ENCODE measurements around the gene MAGEF1. TPM values are rescaled to one million over a fixed set of nuclear protein-coding genes. Genes with fewer than 3 reads are reported as not detected.

Gene MAGEF1
- total RNA-seq, 1 donor from 2014 or later = 26.2 TPM

DNA sequence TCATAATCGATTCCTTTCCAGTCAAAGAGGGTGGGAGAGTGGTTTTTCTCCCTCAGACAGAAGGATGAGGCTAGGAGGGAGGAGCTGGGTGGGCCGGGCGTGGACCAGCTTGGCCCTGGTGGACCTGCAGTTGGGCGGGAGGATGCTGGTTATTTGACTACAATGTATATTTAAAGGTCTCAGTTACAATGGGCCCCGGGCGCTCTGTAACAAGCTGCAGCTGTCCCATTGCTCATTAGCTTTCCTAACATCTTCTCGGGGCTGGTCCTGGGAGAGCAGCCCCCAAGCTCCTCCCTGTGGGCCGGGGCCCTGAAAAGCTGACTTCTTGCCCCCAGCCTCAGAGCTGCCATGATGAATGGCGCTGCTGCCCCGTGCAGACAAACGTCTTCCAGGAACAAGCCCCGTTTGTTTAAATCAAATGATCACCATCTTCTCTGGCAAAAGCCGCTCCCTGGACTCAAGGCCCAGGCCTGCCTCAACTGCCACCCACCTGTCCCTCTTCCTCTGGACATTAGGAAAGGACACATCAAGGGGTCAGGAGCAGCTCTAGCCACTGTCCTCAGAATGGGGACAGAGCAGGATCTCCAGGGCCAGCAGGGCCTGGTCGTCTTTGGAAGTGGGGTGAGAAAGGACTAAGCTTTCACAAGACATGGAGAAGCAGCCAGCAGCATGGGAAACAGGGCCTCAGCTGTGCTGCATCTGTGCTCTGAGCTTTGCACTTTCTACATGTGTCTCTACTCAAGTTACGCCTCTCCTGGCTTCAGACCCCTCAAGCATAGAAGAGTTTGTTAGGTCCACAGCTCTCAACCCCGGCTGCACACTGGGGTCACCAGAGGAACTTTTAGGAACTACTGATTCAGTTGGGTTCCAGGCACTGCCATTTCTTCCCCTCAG lies 38.6 kb downstream of the MAGEF1 start:
- no peak overlapping the region for H3K4me3 ChIP-seq (ENCODE audit: insufficient read depth, low read depth, low read length)
- no peak for FAIRE-seq

DNA sequence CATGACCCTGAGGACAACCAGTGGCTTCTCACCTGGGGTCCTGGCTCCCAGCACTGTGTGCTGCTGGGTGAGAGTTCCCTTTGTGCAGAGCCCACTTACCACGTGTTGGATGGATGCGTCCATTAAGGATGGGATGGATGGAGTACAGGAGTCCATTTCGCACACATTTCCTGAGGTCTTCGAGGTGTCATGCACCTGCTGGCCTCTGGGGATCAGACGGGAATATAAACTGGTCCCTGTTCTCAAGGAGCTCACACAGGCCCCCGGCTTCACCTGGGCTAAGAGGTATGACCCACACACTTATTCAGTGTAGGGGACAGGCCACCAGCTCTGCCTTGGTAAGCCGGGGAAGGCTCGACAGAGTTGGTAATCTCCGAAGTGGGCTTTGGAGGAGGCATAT lies 39.5 kb downstream of the MAGEF1 start:
- Mint-ChIP-seq H3K36me3 (ENCODE audit: low read depth, unreplicated experiment) (no peaks in the 10 kb centered on the region), H3K4me3 (ENCODE audit: unreplicated experiment) (no peak overlapping the region), H3K27me3 (ENCODE audit: low read depth, unreplicated experiment) (peaks cover 35% of the 10 kb centered on the region), H3K27ac (ENCODE audit: unreplicated experiment) (no peak overlapping the region), H3K4me1 (ENCODE audit: low read depth, unreplicated experiment) (no peaks in the 10 kb centered on the region), H3K9me3 (ENCODE audit: unreplicated experiment) (no peaks in the 10 kb centered on the region)
- Histone ChIP-seq H3K4me1 (ENCODE audit: insufficient read depth, low read length) (no peaks in the 10 kb centered on the region), H3K4me2 (ENCODE audit: low read length) (no peak overlapping the region), H3K27me3 (ENCODE audit: insufficient read depth, low read length) (peaks cover 20% of the 10 kb centered on the region), H2AFZ (ENCODE audit: low read depth, low read length) (no peak overlapping the region), H4K20me1 (ENCODE audit: insufficient read depth, low read length) (no peaks in the 10 kb centered on the region), H3K9ac (ENCODE audit: low read length) (no peak overlapping the region), H3K4me3 (ENCODE audit: insufficient read depth, low read depth, low read length) (no peak overlapping the region), H3K9me3 (ENCODE audit: insufficient read depth, low read depth, low read length) (no peaks in the 10 kb centered on the region), H3K36me3 (ENCODE audit: insufficient read depth, low read length) (no peaks in the 10 kb centered on the region), H3K27ac (ENCODE audit: low read depth, low read length) (no peak overlapping the region), H3K79me2 (ENCODE audit: insufficient read depth, low read length) (no peaks in the 10 kb centered on the region)
- no peak for FAIRE-seq
- no peak for DNase-seq (ENCODE audit: low read depth)
- no peak for TF ChIP-seq EZH2 (IDR thresholded peaks at IDR 0.05; ENCODE audit: insufficient read depth, low read length)
- TF ChIP-seq, protein P1, sequence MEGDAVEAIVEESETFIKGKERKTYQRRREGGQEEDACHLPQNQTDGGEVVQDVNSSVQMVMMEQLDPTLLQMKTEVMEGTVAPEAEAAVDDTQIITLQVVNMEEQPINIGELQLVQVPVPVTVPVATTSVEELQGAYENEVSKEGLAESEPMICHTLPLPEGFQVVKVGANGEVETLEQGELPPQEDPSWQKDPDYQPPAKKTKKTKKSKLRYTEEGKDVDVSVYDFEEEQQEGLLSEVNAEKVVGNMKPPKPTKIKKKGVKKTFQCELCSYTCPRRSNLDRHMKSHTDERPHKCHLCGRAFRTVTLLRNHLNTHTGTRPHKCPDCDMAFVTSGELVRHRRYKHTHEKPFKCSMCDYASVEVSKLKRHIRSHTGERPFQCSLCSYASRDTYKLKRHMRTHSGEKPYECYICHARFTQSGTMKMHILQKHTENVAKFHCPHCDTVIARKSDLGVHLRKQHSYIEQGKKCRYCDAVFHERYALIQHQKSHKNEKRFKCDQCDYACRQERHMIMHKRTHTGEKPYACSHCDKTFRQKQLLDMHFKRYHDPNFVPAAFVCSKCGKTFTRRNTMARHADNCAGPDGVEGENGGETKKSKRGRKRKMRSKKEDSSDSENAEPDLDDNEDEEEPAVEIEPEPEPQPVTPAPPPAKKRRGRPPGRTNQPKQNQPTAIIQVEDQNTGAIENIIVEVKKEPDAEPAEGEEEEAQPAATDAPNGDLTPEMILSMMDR (IDR thresholded peaks at IDR 0.05; ENCODE audit: insufficient read depth, low read depth, low read length) = no peak

More for the DNA sequence above, 38.6 kb downstream of the MAGEF1 start:
- H3K9me3 Mint-ChIP-seq (ENCODE audit: unreplicated experiment) = no peaks in the 10 kb centered on the region
- Histone ChIP-seq H3K79me2 (ENCODE audit: insufficient read depth, low read length) (no peaks in the 10 kb centered on the region), H4K20me1 (ENCODE audit: insufficient read depth, low read length) (no peaks in the 10 kb centered on the region), H3K4me1 (ENCODE audit: insufficient read depth, low read length) (no peaks in the 10 kb centered on the region), H2AFZ (ENCODE audit: low read depth, low read length) (no peak overlapping the region), H3K4me2 (ENCODE audit: low read length) (no peak overlapping the region), H3K9ac (ENCODE audit: low read length) (no peak overlapping the region), H3K27ac (ENCODE audit: low read depth, low read length) (no peak overlapping the region), H3K9me3 (ENCODE audit: insufficient read depth, low read depth, low read length) (no peaks in the 10 kb centered on the region), H3K27me3 (ENCODE audit: insufficient read depth, low read length) (peaks cover 19% of the 10 kb centered on the region), H3K36me3 (ENCODE audit: insufficient read depth, low read length) (no peaks in the 10 kb centered on the region)
- H3K4me3 Mint-ChIP-seq (ENCODE audit: unreplicated experiment) = no peak overlapping the region
- no peak for TF ChIP-seq EZH2 (IDR thresholded peaks at IDR 0.05; ENCODE audit: insufficient read depth, low read length)
- H3K27me3 Mint-ChIP-seq (ENCODE audit: low read depth, unreplicated experiment) = peaks cover 37% of the 10 kb centered on the region
- no peaks in the 10 kb centered on the region for H3K36me3 Mint-ChIP-seq (ENCODE audit: low read depth, unreplicated experiment)
- H3K4me1 Mint-ChIP-seq (ENCODE audit: low read depth, unreplicated experiment) = no peaks in the 10 kb centered on the region
- no peak overlapping the region for H3K27ac Mint-ChIP-seq (ENCODE audit: unreplicated experiment)
- DNase-seq (ENCODE audit: low read depth) = no peak

GRCh38 chr3:184670091-184670602 lies 41.7 kb downstream of the MAGEF1 start:
- Histone ChIP-seq H3K9ac (ENCODE audit: low read length) (no peak overlapping the region), H3K4me2 (ENCODE audit: low read length) (no peak overlapping the region), H3K27ac (ENCODE audit: low read depth, low read length) (no peak overlapping the region), H3K36me3 (ENCODE audit: insufficient read depth, low read length) (no peaks in the 10 kb centered on the region), H2AFZ (ENCODE audit: low read depth, low read length) (no peak overlapping the region), H3K9me3 (ENCODE audit: insufficient read depth, low read depth, low read length) (no peaks in the 10 kb centered on the region), H3K4me1 (ENCODE audit: insufficient read depth, low read length) (no peaks in the 10 kb centered on the region), H3K4me3 (ENCODE audit: insufficient read depth, low read depth, low read length) (no peak overlapping the region), H4K20me1 (ENCODE audit: insufficient read depth, low read length) (no peaks in the 10 kb centered on the region), H3K79me2 (ENCODE audit: insufficient read depth, low read length) (no peaks in the 10 kb centered on the region), H3K27me3 (ENCODE audit: insufficient read depth, low read length) (peaks cover 25% of the 10 kb centered on the region)
- H3K36me3 Mint-ChIP-seq (ENCODE audit: low read depth, unreplicated experiment) = no peaks in the 10 kb centered on the region
- FAIRE-seq = no peak
- TF ChIP-seq, protein P1 (IDR thresholded peaks at IDR 0.05; ENCODE audit: insufficient read depth, low read depth, low read length) = no peak
- no peak for TF ChIP-seq EZH2 (IDR thresholded peaks at IDR 0.05; ENCODE audit: insufficient read depth, low read length)
- DNase-seq (ENCODE audit: low read depth) = no peak
- no peak overlapping the region for H3K4me3 Mint-ChIP-seq (ENCODE audit: unreplicated experiment)
- H3K27ac Mint-ChIP-seq (ENCODE audit: unreplicated experiment) = no peak overlapping the region
- peaks cover 39% of the 10 kb centered on the region for H3K27me3 Mint-ChIP-seq (ENCODE audit: low read depth, unreplicated experiment)
- H3K9me3 Mint-ChIP-seq (ENCODE audit: unreplicated experiment) = no peaks in the 10 kb centered on the region
- peaks cover 4% of the 10 kb centered on the region for H3K4me1 Mint-ChIP-seq (ENCODE audit: low read depth, unreplicated experiment)

Data from astrocyte (in vitro differentiated cells and primary cell).